ENCODE measurements around the gene EEF2.

EEF2 gene

DNA sequence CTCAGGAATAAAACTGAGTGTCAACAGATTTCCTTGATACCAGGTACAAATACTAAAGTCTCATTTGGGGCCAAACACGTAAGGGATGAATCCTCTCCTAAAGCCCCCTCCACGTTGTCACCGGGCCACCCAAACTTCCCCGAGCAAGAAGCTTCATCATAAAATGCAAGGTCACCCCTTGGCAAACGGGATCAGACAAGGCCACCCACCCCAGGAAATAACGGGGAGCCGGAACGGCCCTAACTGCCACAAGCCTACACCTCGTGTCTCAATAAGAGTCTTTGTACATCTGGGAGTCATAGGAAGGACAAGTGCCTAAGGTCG lies 717 bp downstream of the EEF2 start:
- no peak for DNase-seq (ENCODE audit: low spot score)

DNA sequence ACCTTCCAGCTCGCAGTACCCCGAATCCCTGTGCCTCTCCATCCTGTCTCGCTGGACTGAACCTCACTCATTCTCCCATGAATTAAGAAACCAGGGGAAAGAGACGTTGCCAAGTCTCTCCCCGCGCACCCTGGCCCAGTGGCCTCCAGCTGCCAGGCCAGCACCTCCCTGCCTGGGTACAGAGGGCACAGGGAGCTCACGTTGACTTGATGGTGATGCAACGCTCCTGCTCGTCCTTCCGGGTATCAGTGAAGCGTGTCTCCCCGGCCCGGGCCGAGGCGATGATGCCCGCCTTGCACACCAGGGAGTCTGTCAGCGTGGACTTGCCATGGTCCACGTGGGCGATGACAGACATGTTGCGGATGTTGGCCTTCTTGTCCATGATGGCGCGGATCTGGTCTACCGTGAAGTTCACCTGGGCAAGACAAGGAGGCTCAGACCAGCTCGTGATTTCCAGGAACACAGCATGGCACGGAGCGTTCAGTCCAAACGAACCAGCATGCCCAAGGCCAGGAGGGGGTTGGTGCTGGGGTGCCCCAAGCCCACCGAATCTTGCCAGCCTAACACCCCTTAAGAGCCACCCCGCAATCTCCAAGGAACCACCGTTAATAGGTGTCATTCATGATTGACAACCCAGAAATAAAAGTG lies 1.2 kb downstream of the EEF2 start:
- peak; percentile 31 for DNase-seq (ENCODE audit: low spot score)

DNA sequence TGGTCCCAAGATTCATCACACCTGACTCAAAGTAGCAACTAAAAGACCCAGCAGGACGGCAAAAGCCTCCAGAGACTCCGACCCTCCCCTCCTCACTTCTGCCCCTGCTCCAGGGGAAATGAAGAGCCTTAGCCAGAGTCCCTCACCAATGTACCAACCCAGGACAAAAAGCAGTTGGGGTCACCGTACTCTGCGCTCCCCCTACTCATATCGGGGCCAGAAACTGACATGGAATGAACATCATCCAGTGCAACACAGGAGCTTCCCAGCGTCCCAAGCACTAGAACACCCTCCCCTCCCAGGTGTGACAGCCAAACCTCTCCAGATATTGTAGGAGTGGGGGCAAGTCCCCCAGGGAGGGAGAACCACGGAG lies 1.7 kb downstream of the EEF2 start:
- DNase-seq (ENCODE audit: low spot score), result no peak

DNA sequence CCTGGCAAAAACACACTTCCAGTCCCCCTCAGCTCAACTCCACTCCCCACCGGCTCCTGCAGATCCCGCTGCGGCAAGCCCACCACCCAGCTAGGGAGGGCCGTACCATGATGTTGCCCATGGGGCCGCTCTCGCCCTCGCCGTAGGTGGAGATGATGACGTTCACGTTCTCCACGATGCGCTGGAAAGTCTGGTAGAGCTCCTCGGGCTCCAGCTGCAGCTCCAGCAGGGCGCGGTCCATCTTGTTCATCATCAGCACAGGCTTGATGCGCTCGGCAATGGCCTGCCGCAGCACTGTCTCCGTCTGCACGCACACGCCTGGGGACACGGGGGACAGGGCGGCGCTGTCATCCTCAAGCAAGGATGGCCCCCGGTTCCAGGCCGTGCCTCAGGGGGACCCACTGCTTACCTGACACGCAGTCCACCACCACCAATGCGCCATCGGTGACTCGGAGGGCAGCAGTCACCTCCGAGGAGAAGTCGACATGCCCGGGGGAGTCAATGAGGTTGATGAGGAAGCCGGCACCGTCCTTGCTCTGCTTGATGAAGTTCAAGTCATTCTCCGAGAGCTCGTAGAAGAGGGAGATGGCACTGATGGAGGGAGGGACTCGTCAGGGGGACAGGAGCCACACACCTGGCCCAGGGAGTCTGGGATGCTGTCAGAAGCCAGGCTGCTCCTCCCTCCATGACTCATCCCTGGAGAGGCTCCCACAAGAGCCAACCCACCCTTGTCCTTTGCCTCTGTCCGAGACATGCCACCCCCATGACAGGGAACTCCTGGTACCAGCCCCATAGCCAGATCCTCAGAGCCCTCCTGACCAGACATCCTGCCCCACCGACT lies 2.3 kb downstream of the EEF2 start:
- peak; percentile 15 for DNase-seq (ENCODE audit: low spot score)

DNA sequence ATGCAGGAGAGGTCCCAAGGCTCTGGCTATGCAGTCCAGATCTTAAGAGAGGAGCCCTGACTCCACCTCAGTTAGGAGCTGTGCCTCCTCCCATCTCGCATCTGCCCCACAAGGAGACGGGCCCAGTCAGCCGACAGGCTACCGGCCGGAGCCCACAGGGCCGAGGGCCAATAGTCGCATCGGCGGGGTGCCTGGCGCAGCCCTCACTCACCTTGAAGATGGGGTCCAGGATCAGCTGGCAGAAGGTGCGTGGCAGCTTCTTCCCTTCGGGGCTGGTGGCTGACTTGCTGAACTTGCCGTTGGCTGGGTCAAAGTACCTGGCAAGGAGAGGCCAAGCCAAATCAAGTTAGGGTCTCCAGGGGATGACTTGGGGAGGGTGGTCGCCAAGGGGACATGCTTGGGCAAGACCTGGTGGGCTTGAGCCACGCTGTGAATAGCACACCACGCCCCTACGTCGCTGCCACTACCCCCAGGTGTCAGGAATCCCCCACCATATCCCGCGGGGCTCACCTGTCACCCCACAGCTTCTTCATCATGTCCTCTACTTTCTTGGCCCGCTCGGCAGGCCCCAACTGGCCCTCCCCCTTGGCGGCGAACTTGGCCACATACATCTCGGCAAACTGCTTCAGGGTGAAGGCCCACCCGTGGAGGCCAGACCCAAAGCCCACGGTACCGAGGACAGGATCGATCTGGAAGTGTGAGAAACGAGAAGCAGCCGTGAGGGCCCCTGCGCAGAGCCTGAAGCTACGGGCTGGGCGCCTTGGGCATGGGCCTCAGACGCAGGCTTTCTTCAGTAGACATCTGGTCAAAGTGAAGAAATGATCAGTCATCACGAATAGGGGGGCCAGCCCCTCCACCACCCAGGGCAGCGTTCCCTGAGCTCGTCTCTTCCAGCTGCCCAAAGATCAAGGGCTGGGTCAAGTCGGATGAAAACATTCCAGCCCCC lies 3.3 kb downstream of the EEF2 start:
- DNase-seq (ENCODE audit: low spot score), result peak; percentile 8

DNA sequence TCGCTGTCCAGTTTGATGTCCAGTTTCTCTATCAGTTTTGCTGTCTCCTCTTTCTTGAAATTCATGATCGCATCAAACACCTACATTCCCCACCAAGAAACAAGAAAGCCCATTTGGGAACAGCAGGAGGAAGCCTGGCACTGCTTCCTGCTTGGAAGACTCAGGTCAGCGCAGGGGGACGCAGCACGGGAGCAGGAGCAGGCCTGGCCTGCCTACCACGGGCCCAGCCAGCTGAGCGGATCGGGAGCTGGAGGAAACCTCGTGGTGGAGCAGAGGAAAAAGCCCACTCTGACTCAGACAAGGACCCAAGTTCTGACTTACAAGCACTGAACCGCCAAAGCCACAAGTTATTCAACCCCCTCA lies 3.9 kb downstream of the EEF2 start:
- DNase-seq (ENCODE audit: low spot score), result no peak

DNA sequence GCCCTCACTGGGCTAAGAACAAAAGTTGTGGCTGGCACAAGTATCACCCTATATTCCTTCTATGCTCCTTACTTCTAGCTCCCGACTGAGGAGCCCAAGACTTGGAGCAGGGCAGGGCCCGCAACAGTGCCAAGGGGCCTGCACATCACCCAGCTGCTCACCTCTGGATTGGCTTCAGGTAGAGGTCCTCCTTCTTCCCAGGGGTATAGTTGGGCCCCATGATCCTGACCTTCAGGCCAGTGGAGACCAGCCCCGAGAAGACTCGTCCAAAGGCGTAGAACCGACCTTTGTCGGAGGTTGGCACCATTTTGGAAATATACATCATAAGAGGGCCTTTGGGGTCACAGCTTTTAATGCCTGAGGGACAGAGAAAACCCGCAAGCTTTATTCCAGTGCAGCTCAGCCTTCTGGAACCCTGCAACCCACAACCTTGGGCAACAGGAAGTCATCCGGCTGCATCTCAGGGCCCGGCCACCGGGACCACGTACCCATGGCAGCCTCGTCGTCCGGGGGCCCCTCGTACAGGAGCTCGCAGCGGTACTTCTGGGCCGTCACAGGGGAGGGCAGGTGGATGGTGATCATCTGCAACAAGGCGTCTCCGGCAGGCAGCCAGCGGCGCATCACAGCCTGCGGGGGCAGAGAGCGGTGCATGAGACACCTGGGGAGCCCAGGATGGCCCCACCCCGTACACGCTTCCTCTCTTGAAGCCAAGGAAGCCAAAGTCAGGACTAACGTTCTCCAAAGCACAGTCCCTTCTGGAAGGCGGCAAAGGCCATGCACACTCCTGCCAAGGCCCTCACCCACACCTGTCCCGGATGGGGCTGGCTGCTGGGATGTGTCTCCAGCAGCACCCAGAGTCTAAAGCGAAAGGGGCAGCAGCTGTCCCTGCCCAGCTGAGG lies 4.7 kb downstream of the EEF2 start:
- DNase-seq (ENCODE audit: low spot score), result no peak

DNA sequence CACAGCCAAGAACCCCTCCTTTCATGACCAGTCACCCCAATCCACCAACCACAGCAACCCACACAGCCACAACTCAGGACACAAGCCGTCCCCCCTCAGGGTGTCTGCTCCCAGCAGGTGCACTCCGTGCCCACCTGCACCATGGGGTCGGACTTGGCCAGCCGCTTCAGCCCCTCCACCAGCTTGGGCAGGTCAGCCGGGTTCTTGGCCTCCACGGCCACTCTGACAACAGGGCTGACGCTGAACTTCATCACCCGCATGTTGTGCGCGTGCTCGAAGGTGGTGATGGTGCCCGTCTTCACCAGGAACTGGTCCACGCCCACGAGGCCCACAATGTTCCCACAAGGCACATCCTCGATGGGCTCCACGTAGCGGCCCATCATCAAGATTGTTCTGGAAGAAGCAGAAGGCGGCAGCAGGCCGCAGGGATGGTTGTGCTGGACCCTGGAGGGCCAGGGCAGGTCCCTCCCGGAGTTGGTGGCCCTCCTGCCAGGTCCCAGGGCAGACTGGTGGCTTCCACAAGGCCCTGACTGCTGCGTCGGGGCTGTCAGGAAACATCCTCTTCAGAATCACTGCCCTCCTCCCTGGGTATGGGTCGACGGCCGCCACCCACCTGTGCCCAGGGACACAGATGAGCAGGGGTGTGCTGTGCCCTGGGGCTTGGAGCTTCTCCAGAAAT lies 5.5 kb downstream of the EEF2 start:
- no peak for DNase-seq (ENCODE audit: low spot score)

DNA sequence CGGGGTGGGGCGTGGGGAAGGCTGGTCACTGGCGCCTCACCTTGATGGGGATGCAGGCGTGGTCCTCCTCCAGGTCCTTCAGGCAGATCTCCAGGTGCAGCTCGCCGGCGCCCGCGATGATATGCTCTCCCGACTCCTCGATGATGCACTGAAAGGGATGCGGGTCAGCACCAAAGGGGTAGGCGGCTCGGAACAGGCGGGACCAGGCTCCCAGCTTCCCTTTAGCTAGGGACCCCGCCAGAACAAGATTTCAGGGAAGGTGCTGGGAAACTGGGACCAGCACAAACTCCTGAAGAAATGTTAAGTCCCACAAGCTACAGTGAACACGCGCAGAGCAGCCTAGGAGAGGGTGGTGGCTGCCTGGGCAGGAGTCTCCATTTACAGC lies 6.0 kb downstream of the EEF2 start:
- DNase-seq (ENCODE audit: low spot score), result no peak

DNA sequence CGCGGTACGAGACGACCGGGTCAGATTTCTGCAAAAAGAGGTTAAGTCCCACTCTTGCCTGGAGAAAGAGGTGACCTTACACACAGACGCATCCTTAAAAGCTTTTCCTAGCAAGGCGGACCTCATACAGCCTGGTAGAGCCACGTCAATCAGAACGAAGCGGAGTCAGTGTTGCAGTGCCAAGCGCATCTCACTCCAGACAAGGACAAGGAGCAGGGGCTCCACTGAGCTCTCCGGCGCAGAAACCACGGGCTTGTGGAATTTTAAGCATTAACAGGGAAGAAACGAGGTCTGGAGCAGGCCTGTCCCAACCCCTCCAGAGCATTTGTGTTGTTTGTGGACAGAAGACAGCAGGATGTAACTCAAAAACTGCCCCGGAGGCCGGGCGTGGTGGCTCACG lies 7.1 kb downstream of the EEF2 start:
- DNase-seq (ENCODE audit: low spot score), result no peak

DNA sequence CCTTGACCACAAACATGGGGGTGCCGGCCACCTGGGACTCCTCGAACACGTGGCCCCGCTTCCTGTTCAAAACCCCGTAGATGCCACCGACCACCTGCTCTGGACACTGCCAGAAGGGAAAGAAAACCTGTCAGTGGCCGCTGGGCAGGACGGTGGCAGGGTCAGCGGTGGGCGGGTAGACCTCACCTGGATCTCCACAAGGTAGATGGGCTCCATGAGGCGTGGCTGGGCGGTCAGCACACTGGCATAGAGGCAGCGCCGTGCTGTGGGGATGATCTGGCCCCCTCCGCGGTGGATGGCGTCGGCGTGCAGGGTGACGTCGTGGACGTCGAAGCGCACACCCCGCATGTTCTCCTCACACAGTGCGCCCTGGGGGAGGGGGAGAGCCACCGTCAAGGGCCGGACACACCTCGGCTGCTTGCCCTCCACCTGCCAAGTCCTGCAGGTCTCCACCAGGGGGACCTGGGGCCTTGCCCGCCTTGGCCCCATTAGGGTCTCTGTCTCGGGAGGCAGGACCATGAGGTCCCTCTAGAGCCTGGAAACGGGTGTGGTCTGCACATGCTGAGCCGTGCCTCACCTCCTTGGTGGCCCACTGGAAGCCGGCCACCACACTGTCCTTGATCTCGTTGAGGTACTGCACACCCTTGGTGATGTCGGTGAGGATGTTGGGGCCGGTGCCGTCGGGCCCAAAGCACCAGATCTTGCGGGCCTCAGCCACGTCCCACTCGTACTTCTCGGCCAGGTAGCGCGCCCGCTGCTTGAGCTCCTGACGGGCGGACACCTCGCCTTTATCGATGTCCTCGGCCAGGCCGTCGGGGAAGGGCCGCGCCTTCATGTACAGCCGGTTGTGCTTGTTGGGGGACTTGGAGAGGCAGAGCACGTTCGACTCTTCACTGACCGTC lies 7.8 kb downstream of the EEF2 start:
- no peak for DNase-seq (ENCODE audit: low spot score)

DNA sequence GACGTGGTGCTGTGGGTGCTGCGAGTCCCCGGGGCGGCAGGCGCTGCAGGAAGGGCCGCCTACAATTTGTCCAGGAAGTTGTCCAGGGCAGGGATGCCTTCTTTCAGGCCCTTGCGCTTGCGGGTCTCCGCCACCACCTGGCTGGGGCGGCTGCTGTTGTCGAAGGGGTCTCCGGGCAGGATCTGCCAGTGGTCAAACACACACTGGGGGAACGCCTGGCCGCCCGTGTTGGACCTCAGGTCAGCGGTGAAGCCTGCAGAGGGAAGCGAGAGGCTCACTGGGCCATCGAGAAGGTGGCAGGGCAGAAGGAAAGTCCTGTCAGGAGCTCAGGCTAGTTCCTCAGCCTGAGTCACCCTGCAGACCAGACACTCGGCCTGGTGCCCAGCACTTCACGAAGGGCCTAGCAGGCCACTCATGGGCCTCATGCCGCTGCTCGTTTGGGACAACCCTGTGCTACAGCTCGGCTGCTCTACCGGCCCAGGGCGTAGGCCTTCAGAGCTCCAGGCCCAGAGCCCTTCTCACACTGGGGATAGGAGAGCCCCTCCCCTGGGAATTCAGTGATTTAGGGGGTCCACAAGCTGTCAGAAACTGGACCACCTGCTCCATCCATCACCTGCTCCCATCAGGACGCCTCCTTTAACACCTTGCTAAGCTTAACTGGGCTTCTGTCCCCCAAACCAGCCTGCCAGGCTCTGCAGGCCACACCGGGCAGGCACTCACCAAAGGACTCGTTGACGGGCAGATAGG lies 8.6 kb downstream of the EEF2 start:
- DNase-seq (ENCODE audit: low spot score), result no peak

DNA sequence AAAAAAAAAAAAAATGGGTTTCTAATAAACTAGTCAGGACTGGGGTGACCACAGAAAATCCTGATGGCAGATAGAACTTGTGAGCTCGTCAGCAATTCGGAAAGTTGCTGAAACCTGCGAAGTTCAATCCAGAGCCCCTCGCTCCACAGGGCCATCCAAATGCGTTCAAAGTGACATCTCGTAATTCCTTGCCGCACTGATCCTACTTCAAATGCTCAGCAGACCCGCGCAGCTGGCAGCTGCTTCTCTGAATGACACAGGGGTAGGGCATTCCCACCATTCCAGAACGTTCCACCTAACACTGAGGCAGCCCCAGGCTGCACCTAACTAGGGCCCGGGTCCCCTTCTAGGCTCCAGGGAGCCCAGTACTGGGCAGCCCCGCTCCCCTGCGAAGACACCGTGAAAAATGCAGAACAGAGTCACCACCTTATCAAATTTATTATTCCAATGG lies 9.6 kb downstream of the EEF2 start:
- DNase-seq (ENCODE audit: low spot score), result no peak

DNA sequence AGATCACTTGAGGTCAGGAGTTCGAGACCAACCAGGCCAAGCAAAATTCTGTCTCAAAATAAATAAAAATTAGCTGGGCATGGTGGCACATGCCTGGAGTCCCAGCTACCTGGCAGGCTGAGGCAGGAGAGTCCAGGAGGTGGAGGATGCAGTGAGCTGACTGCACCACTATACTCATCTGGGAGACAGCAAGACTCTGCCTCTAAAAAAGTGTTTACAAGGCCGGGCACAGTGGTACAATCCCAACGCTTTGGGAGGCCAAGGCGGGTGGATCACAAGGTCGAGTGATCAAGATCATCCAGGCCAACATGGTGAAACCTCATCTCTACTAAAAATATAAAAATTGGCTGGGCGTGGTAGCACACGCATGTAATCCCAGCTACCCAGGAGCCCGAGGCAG lies 10.1 kb downstream of the EEF2 start:
- DNase-seq (ENCODE audit: low spot score), result no peak

DNA sequence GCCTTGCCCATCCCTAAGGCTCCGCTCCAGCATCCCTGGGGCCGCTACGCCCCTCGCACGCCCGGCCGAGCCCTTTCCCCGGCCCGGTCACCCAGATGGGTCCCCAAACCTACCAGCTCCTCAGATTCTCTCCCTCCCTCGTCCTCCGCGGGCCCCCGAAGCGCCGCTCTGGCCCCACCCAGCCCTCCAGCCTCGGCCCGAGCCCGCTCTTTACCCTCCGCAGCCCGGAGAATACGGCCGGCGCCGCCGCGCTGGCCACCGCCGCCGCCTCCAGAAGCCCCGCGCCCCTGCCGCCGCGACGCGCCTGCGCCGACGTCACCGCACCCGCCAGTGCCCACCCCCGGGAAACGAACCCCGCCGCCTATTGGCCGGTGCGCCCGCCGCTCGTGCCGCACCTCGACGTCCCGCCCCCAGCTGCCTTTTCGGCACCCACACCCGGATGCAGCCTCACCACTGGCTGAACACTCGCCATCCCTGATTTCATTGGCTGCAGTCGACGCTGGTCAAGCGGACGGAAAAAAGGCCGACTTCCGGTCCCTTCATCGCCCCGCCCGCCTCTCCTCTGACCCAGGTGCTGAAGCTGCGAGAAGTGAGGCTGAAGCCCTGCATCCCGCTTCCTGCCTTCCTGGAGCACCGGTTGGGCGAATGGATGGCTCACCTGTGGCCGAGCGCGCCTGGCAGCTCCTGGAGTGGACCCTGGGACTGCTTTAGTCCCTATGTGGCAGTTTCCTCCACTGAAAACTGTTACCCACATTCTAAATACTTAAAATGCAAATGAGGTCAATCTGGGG lies 14.3 kb downstream of the EEF2 start, which contains the start of gene DAPK3:
Gene DAPK3, minus strand, starts transcription at position 292 of the 791 bp plus-strand sequence. CDS start 1,364 bp downstream, outside the sequence.
- peak; percentile 98 for DNase-seq (ENCODE audit: low spot score)

DNA sequence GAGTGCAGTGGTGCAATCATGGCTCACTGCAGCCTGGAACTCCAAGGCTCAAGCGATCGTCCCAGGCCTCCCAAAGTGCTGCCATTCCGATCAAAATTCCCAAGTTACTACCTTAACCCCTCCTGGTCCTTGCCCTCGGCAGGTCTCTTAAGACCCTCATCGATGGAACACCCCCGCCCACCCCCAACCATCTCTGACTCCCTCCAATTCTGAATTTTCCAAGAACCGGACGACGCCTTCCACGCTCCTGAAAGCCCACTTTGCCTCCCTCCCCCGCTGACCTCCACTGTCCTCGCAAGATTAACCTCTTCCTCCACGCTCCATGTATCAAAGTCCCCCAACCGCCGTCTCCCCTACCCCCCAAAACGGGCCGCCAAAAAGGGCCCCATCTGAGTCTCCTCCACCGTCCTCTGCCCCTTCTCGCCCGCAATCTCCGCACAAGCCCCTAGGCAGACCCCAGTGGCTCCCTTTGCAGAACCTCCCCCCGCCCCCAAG lies 14.9 kb downstream of the EEF2 start:
- no peak for DNase-seq (ENCODE audit: low spot score)

DNA sequence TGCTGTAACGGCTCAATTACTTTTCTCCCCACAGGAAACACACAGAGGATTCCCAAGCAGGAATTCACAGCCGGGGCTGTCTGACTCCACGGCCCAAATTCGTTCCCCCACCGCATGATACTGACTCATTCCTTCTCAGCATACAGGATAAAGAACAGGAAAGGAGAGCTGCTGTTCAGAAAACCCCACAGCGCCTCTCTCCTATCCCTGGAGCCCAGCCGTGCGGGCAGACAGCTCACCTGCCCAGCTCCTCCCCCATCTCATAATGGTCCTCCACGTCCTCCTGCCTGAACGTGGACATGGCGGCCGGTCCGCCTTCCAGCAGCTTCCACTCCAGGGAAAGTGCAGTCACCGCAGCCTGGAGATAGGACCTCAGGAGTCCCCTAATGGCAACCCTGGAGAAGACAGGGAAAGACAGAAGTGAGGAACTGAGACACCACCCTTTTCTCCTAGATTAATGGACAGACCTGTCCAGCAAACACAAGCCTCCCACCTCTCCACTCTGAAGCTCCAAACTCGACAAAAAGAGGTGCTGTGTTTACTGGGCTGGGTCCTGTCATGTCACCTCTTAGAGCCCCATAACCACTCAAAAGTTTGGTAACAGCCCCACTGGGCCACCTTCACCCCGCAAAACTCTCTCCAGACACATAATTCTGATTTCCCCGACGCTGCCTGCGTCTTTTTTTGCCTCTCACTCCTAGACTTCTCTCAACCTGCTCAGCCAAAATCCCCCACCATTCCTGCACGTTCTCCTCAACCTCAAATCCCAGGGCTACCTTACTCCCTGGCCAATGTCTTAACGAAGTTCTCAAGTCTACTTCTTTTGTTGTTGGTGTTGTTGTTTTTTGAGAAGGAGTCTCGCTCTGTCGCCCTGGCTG lies 15.6 kb downstream of the EEF2 start:
- DNase-seq (ENCODE audit: low spot score), result no peak

Data from D341Med (cell line).